ENCODE data around the gene HTRA3. TPM values are rescaled to one million over a fixed set of nuclear protein-coding genes. Genes with fewer than 3 reads are reported as not detected.

HTRA3 gene
- total RNA-seq, 2 experiments from 2014 or later: not detected

DNA sequence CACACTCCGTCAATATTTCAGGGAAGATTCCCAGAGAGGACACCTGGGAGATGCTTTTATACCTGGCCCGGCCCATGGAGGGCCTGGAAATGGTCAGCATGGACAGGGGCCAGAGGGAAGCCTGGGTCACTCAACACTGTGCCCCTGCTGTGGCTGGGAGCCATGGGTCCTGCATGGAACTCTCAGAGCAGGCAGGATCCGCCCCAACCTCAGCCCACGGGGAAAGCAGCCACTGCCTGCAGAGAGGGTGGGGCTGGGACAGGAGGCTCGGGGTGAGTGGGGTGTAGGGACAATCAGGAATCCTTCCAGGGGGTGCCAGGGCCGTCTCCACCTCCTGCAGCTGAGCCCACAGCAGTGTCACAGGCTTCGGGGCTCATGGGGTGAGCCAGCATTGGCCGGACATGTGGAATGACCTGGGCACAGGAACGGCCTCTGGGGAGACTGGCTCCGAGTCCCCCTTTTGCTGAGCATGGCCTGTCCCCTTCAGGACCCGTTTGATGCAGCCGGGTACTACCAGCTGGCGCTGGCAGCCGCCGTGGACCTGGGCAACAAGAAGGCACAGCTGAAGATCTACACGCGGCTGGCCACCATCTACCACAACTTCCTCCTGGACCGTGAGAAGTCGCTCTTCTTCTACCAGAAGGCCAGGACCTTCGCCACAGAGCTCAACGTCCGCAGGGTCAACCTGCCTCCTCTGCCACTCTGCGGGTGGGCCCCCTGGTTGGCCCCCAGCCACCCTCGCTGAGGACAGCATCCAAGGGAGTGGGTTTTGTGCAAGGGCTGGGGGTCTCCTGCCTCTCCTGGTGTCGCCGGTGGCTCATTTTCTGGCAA lies 29.1 kb upstream of the HTRA3 start:
- Histone ChIP-seq H3K27ac (ENCODE audit: low read depth, low read length, poor library complexity, severe bottlenecking) (no peak overlapping the region), H3K9me3 (ENCODE audit: low read length) (no peaks in the 10 kb centered on the region), H4K20me1 (ENCODE audit: insufficient read depth, low read length) (no peaks in the 10 kb centered on the region), H3K4me1 (ENCODE audit: insufficient read depth, low read length, poor library complexity, severe bottlenecking) (peaks cover 10% of the 10 kb centered on the region), H3K4me3 (ENCODE audit: low read depth, low read length, poor library complexity, severe bottlenecking) (no peak overlapping the region), H3K79me2 (ENCODE audit: insufficient read depth, low read depth, low read length) (no peaks in the 10 kb centered on the region), H3K4me2 (ENCODE audit: low read length) (no peak overlapping the region), H3K9me2 (ENCODE audit: insufficient read depth, low read length) (no peaks in the 10 kb centered on the region), H2AFZ (ENCODE audit: low read length) (no peak overlapping the region), H3K36me3 (ENCODE audit: insufficient read depth, low read length) (no peaks in the 10 kb centered on the region)
- no TSS peak for BruUV-seq (replicated peaks)
- intact Hi-C loops (cut with micrococcal nuclease; ENCODE audit: unreplicated experiment): no loop called here
- TF ChIP-seq, protein P1, sequence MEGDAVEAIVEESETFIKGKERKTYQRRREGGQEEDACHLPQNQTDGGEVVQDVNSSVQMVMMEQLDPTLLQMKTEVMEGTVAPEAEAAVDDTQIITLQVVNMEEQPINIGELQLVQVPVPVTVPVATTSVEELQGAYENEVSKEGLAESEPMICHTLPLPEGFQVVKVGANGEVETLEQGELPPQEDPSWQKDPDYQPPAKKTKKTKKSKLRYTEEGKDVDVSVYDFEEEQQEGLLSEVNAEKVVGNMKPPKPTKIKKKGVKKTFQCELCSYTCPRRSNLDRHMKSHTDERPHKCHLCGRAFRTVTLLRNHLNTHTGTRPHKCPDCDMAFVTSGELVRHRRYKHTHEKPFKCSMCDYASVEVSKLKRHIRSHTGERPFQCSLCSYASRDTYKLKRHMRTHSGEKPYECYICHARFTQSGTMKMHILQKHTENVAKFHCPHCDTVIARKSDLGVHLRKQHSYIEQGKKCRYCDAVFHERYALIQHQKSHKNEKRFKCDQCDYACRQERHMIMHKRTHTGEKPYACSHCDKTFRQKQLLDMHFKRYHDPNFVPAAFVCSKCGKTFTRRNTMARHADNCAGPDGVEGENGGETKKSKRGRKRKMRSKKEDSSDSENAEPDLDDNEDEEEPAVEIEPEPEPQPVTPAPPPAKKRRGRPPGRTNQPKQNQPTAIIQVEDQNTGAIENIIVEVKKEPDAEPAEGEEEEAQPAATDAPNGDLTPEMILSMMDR (conservative IDR thresholded peaks at IDR 0.05; ENCODE audit: low read length): no peak
- no peak for TF ChIP-seq EZH2phosphoT487 (IDR thresholded peaks at IDR 0.05; ENCODE audit: borderline replicate concordance, low read depth, low read length)
- CTCF ChIA-PET (ENCODE audit: unreplicated experiment): no interaction called here
- POLR2A ChIA-PET: no interaction called here
- DNase-seq (ENCODE audit: low spot score): no peak

DNA sequence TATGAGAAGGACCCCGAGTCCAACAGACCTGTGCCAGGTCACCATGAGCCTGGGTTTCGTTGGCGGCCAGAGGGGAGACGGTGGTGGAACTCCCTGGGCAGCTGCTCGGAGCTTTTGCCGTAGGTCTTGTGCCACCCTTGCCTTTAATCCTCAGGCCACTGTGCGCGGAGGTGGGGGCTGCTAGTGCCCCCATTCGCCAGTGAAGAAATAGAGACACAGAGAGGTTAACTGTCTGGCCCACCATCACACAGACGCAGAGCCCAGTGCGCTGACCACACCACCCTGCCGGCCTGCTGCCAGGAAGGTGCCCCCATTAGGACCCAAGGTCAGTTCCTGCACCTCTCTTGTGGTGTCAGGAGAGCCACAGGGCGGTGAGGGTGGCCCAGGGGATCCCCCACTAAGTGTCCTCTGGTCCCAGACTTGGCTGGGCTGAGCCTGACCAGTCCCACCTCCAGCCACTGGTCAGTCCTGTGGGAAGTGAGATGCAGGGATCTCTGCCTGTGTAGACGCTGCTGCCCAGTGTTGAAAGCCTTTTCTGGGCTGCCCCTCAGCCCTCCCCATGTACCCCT lies 28.3 kb upstream of the HTRA3 start:
- H3K4me3 ChIP-seq (ENCODE audit: low read depth, low read length, poor library complexity, severe bottlenecking): no peak overlapping the region
- TF ChIP-seq, protein P1 (conservative IDR thresholded peaks at IDR 0.05; ENCODE audit: low read length): no peak
- no peak for TF ChIP-seq EZH2phosphoT487 (IDR thresholded peaks at IDR 0.05; ENCODE audit: borderline replicate concordance, low read depth, low read length)
- H3K9me2 ChIP-seq (ENCODE audit: insufficient read depth, low read length): no peaks in the 10 kb centered on the region
- H3K36me3 ChIP-seq (ENCODE audit: insufficient read depth, low read length): no peaks in the 10 kb centered on the region
- H3K27ac ChIP-seq (ENCODE audit: low read depth, low read length, poor library complexity, severe bottlenecking): no peak overlapping the region
- no peaks in the 10 kb centered on the region for H3K79me2 ChIP-seq (ENCODE audit: insufficient read depth, low read depth, low read length)
- ChIA-PET POLR2A (no interaction called here), CTCF (ENCODE audit: unreplicated experiment) (interaction anchor here (0.5 to 1.4 kb wide), 3 partner anchors 22 to 150 kb away, joined by 3 read pairs; no protein-coding TSS in a partner anchor)
- H3K4me1 ChIP-seq (ENCODE audit: insufficient read depth, low read length, poor library complexity, severe bottlenecking): peaks cover 10% of the 10 kb centered on the region
- intact Hi-C loops (cut with micrococcal nuclease; ENCODE audit: unreplicated experiment): no loop called here
- H2AFZ ChIP-seq (ENCODE audit: low read length): no peak overlapping the region
- H4K20me1 ChIP-seq (ENCODE audit: insufficient read depth, low read length): no peaks in the 10 kb centered on the region
- no peaks in the 10 kb centered on the region for H3K9me3 ChIP-seq (ENCODE audit: low read length)
- no peak for DNase-seq (ENCODE audit: low spot score)
- no peak overlapping the region for H3K4me2 ChIP-seq (ENCODE audit: low read length)
- no TSS peak for BruUV-seq (replicated peaks)
